Panc1 (cell line): ENCODE measurements around the gene POLR1G. TPM values are rescaled to one million over a fixed set of nuclear protein-coding genes. Genes with fewer than 3 reads are reported as not detected.

Source experiments
- ATAC-seq: fragments of 200-7000 bp; cut with Tn5 transposase; 2 replicates; pipeline ENCODE4 v1.9.1; 2020; ENCODE audit warnings: mild to moderate bottlenecking, moderate library complexity
- BruUV-seq: library from RNA; stranded (reverse); fragments of 400-500 nt; replicated peaks from 2 replicates; lab custom pipeline; 2021; lab: Mats Ljungman, UMichigan
- CTCF ChIA-PET: fragments of 300-600 bp; sonication (Branson Sonifier 250); formaldehyde crosslinking; loops from one replicate; lab custom pipeline; 2022; ENCODE audit warnings: antibody characterized with exemption; lab: Charles Lee
- POLR2A ChIA-PET: fragments of 300-600 bp; sonication (Branson Sonifier 250); formaldehyde crosslinking; loops from one replicate; lab custom pipeline; 2022; ENCODE audit warnings: antibody characterized with exemption; lab: Charles Lee
- DNase-seq: peaks from one replicate; pipeline ENCODE4 v3.0.0-alpha.2; 2010; ENCODE audit warnings: low read depth, low spot score
- H3K27ac ChIP-seq: 2 replicates; pipeline ENCODE4 v1.5.1; 2011; ENCODE audit warnings: mild to moderate bottlenecking, low read length, inconsistent platforms
- H3K27me3 ChIP-seq: fragments of 200-500 bp; sonication (Bioruptor generic); 2 replicates; pipeline ENCODE4 v1.6.0; 2014; ENCODE audit warnings: low read length, inconsistent platforms; ENCODE audit not compliant: control insufficient read depth, insufficient read depth
- H3K36me3 ChIP-seq: fragments of 200-500 bp; sonication (Bioruptor generic); 2 replicates; pipeline ENCODE4 v1.5.1; 2014; ENCODE audit warnings: inconsistent platforms, mild to moderate bottlenecking, low read length, moderate library complexity; ENCODE audit not compliant: control insufficient read depth, insufficient read depth
- H3K4me1 ChIP-seq: 2 replicates; pipeline ENCODE4 v1.5.1; 2011; ENCODE audit warnings: inconsistent platforms, mild to moderate bottlenecking, low read length, moderate library complexity; ENCODE audit not compliant: control insufficient read depth, insufficient read depth
- H3K4me3 ChIP-seq, 2 experiments: 2 replicates each; pipeline ENCODE4 v1.5.1; 2011 to 2012; ENCODE audit warnings: low read depth in 2 of 2, low read length in 2 of 2, mild to moderate bottlenecking in 2 of 2, inconsistent platforms in 1 of 2, moderate library complexity in 1 of 2
- H3K9me3 ChIP-seq: fragments of 200-500 bp; sonication (Bioruptor generic); 2 replicates; pipeline ENCODE4 v1.5.1; 2014; ENCODE audit warnings: low read depth, mild to moderate bottlenecking, inconsistent platforms, low read length, moderate library complexity; ENCODE audit not compliant: control insufficient read depth, insufficient read depth
- POLR2AphosphoS5 ChIP-seq: IDR thresholded peaks from 2 replicates; pipeline ENCODE4 v1.6.1; 2012; ENCODE audit warnings: mild to moderate bottlenecking, low read depth, low read length, moderate library complexity
- SIN3A ChIP-seq: IDR thresholded peaks from 2 replicates; pipeline ENCODE4 v1.6.1; 2012; ENCODE audit warnings: low read depth, mild to moderate bottlenecking, low read length, moderate library complexity, borderline replicate concordance; ENCODE audit not compliant: insufficient read depth
- TCF7L2 ChIP-seq: IDR thresholded peaks from 2 replicates; pipeline ENCODE4 v1.6.1; 2011; ENCODE audit warnings: mild to moderate bottlenecking, low read depth, low read length, inconsistent platforms
- in situ Hi-C: cut with HindIII; loops from 2 replicates; pipeline ENCODE4 v1.10.0; 2016; ENCODE audit warnings: low sequenced_read_pairs, low pct_unique_long_range_greater_than_20kb
- intact Hi-C: fragments of 100-400 bp; cut with micrococcal nuclease; formaldehyde crosslinking; loops from one replicate; pipeline ENCODE4 v1.10.0; 2022; ENCODE audit not compliant: unreplicated experiment
- total RNA-seq: library from RNA; stranded (reverse); gene quantifications from one replicate; pipeline ENCODE4 v1.2.1, GENCODE V29; 2021; ENCODE audit not compliant: unreplicated experiment
- TF ChIP-seq, protein P1 (sequence below): fragments of 450-650 bp; IDR thresholded peaks from 2 replicates; pipeline ENCODE4 v1.5.1; 2017; ENCODE audit warnings: mild to moderate bottlenecking
- TF ChIP-seq, protein P2 (sequence below), 2 experiments: IDR thresholded peaks; 2 replicates each; pipeline ENCODE4 v1.6.1; 2011 to 2012; ENCODE audit warnings: low read depth in 2 of 2, control low read depth in 1 of 2, low read length in 1 of 2, mild to moderate bottlenecking in 1 of 2, moderate library complexity in 1 of 2; ENCODE audit not compliant: insufficient read depth in 1 of 2

Gene POLR1G
- total RNA-seq, 1 experiment from 2014 or later: 27.8 TPM

GRCh38 chr19:45423033-45423588 is 16.7 kb downstream of the POLR1G start:
- Histone ChIP-seq H3K27ac (peak overlapping the region; percentile 93), H3K4me3 (peak overlapping the region; percentile 61 to 84), H3K36me3 (peaks cover 5% of the 10 kb centered on the region), H3K9me3 (no peaks in the 10 kb centered on the region), H3K4me1 (peaks cover 21% of the 10 kb centered on the region), H3K27me3 (no peaks in the 10 kb centered on the region)
- ChIA-PET POLR2A (interaction anchor here (0.6 kb wide), 1 partner anchor 31 kb away, joined by 3 read pairs; no protein-coding TSS in a partner anchor), CTCF (no interaction called here)
- intact Hi-C loops (no loop called here), in situ Hi-C loops (no loop called here)
- no peak for TF ChIP-seq POLR2AphosphoS5
- TF ChIP-seq, protein P1, sequence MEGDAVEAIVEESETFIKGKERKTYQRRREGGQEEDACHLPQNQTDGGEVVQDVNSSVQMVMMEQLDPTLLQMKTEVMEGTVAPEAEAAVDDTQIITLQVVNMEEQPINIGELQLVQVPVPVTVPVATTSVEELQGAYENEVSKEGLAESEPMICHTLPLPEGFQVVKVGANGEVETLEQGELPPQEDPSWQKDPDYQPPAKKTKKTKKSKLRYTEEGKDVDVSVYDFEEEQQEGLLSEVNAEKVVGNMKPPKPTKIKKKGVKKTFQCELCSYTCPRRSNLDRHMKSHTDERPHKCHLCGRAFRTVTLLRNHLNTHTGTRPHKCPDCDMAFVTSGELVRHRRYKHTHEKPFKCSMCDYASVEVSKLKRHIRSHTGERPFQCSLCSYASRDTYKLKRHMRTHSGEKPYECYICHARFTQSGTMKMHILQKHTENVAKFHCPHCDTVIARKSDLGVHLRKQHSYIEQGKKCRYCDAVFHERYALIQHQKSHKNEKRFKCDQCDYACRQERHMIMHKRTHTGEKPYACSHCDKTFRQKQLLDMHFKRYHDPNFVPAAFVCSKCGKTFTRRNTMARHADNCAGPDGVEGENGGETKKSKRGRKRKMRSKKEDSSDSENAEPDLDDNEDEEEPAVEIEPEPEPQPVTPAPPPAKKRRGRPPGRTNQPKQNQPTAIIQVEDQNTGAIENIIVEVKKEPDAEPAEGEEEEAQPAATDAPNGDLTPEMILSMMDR: no peak
- no peak for TF ChIP-seq TCF7L2
- TF ChIP-seq SIN3A: no peak
- TF ChIP-seq, protein P2, sequence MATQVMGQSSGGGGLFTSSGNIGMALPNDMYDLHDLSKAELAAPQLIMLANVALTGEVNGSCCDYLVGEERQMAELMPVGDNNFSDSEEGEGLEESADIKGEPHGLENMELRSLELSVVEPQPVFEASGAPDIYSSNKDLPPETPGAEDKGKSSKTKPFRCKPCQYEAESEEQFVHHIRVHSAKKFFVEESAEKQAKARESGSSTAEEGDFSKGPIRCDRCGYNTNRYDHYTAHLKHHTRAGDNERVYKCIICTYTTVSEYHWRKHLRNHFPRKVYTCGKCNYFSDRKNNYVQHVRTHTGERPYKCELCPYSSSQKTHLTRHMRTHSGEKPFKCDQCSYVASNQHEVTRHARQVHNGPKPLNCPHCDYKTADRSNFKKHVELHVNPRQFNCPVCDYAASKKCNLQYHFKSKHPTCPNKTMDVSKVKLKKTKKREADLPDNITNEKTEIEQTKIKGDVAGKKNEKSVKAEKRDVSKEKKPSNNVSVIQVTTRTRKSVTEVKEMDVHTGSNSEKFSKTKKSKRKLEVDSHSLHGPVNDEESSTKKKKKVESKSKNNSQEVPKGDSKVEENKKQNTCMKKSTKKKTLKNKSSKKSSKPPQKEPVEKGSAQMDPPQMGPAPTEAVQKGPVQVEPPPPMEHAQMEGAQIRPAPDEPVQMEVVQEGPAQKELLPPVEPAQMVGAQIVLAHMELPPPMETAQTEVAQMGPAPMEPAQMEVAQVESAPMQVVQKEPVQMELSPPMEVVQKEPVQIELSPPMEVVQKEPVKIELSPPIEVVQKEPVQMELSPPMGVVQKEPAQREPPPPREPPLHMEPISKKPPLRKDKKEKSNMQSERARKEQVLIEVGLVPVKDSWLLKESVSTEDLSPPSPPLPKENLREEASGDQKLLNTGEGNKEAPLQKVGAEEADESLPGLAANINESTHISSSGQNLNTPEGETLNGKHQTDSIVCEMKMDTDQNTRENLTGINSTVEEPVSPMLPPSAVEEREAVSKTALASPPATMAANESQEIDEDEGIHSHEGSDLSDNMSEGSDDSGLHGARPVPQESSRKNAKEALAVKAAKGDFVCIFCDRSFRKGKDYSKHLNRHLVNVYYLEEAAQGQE (IDR thresholded peaks at IDR 0.05; ENCODE audit: insufficient read depth in 1 of 2, low read depth in 2 of 2, low read length in 1 of 2): no peak
- TSS peak; percentile 92 for BruUV-seq
- ATAC-seq: no peak
- DNase-seq: no peak

DNA sequence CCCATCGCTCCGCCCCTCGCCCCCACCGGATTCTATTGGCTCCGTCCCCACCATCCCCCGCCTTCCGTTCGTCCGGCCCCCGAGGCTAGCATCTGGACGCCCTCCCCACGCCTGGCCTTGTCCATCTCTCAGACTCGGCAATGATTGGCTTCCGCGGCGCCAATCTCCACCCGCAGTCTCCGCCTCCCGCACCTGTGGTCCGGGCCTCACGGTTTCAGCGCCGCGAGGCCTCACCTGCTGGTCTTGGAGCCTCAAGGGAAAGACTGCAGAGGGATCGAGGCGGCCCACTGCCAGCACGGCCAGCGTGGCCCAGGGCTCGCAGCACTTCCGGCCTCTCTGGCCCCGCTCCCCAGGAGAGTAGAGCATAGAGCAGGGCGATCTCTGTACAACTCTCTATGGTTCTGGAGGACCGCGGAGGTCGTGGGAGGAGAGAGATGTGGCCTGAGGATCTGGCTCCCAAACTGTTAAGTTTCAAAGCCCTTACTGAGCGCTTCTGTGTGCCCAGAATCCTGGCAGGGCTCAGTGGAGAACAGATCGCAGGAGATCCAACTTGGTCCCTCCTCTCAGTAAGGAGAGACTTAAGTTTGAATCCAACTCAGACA is 17.2 kb downstream of the POLR1G start, which contains the start of gene ERCC1:
Gene ERCC1, minus strand, starts transcription at position 329 of the 602 bp plus-strand sequence. CDS start 543 bp downstream, outside the sequence.
- no TSS peak for BruUV-seq
- Histone ChIP-seq H3K9me3 (no peaks in the 10 kb centered on the region), H3K27ac (peak within 1 kb of the TSS; percentile 97), H3K4me1 (peaks cover 21% of the 10 kb centered on the region), H3K36me3 (peaks cover 5% of the 10 kb centered on the region), H3K27me3 (no peaks in the 10 kb centered on the region), H3K4me3 (peak within 1 kb of the TSS; percentile 61 to 84)
- TF ChIP-seq TCF7L2 (no peak), POLR2AphosphoS5 (peak; percentile 77), SIN3A (peak; percentile 55; the same call in 1 of the 2 replicates)
- TF ChIP-seq, protein P2 (IDR thresholded peaks at IDR 0.05; ENCODE audit: insufficient read depth in 1 of 2, low read depth in 2 of 2, low read length in 1 of 2): no peak
- TF ChIP-seq, protein P1: no peak
- ChIA-PET CTCF (no interaction called here), POLR2A (no interaction called here)
- in situ Hi-C loops (no loop called here), intact Hi-C loops (no loop called here)
- no peak for DNase-seq
- peak; percentile 89 for ATAC-seq
